ENCODE results near the gene TMEM178A.

Gene TMEM178A

GRCh38 chr2:39734445-39734844 lies 68.7 kb downstream of the TMEM178A start:
- no peak overlapping the region for H3K4me3 ChIP-seq (ENCODE audit: low read depth, low read length)
- no peaks in the 10 kb centered on the region for H3K9me3 ChIP-seq
- H3K4me1 ChIP-seq = peaks cover 17% of the 10 kb centered on the region
- TF ChIP-seq CTCF (IDR thresholded peaks at IDR 0.05; ENCODE audit: low read depth, low read length) = no peak
- no peaks in the 10 kb centered on the region for H3K27me3 ChIP-seq
- DNase-seq = no peak
- peaks cover 45% of the 10 kb centered on the region for H3K36me3 ChIP-seq

GRCh38 chr2:39735648-39736047 lies 69.9 kb downstream of the TMEM178A start:
- Histone ChIP-seq H3K4me1 (peaks cover 17% of the 10 kb centered on the region), H3K36me3 (peaks cover 55% of the 10 kb centered on the region), H3K27me3 (no peaks in the 10 kb centered on the region), H3K4me3 (ENCODE audit: low read depth, low read length) (no peak overlapping the region), H3K9me3 (no peaks in the 10 kb centered on the region)
- no peak for DNase-seq
- TF ChIP-seq CTCF (IDR thresholded peaks at IDR 0.05; ENCODE audit: low read depth, low read length) = no peak

GRCh38 chr2:39736640-39737039 lies 70.9 kb downstream of the TMEM178A start:
- H3K36me3 ChIP-seq = peaks cover 64% of the 10 kb centered on the region
- peaks cover 14% of the 10 kb centered on the region for H3K4me1 ChIP-seq
- no peak for DNase-seq
- no peaks in the 10 kb centered on the region for H3K27me3 ChIP-seq
- TF ChIP-seq CTCF (IDR thresholded peaks at IDR 0.05; ENCODE audit: low read depth, low read length) = no peak
- no peak overlapping the region for H3K4me3 ChIP-seq (ENCODE audit: low read depth, low read length)
- H3K9me3 ChIP-seq = no peaks in the 10 kb centered on the region

GRCh38 chr2:39737661-39738060 lies 71.9 kb downstream of the TMEM178A start:
- Histone ChIP-seq H3K4me1 (peaks cover 7% of the 10 kb centered on the region), H3K27me3 (no peaks in the 10 kb centered on the region), H3K36me3 (peaks cover 74% of the 10 kb centered on the region), H3K9me3 (no peaks in the 10 kb centered on the region), H3K4me3 (ENCODE audit: low read depth, low read length) (no peak overlapping the region)
- no peak for TF ChIP-seq CTCF (IDR thresholded peaks at IDR 0.05; ENCODE audit: low read depth, low read length)
- DNase-seq = no peak

GRCh38 chr2:39738936-39739335 lies 73.2 kb downstream of the TMEM178A start:
- no peaks in the 10 kb centered on the region for H3K9me3 ChIP-seq
- no peak overlapping the region for H3K4me3 ChIP-seq (ENCODE audit: low read depth, low read length)
- peaks cover 87% of the 10 kb centered on the region for H3K36me3 ChIP-seq
- DNase-seq = no peak
- no peaks in the 10 kb centered on the region for H3K27me3 ChIP-seq
- H3K4me1 ChIP-seq = no peaks in the 10 kb centered on the region
- no peak for TF ChIP-seq CTCF (IDR thresholded peaks at IDR 0.05; ENCODE audit: low read depth, low read length)

- Histone ChIP-seq H3K4me1 (no peaks in the 10 kb centered on the region), H3K36me3 (peaks cover 89% of the 10 kb centered on the region), H3K27me3 (no peaks in the 10 kb centered on the region), H3K9me3 (no peaks in the 10 kb centered on the region), H3K4me3 (ENCODE audit: low read depth, low read length) (no peak overlapping the region)
- DNase-seq = no peak
- no peak for TF ChIP-seq CTCF (IDR thresholded peaks at IDR 0.05; ENCODE audit: low read depth, low read length)
Measured at GRCh38 chr2:39739386-39739785, 73.7 kb downstream of the TMEM178A start.
